ENCODE results near the gene GOLGA6L9. TPM values are rescaled to one million over a fixed set of nuclear protein-coding genes. Genes with fewer than 3 reads are reported as not detected.
A peak's percentile ranks its signal among the peaks of the same experiment; 100 is the strongest.
"Not testable (repeated sequence)": the region's sequence is repeated elsewhere in the genome, so short reads cannot be mapped to it uniquely, and the experiment has no call there.

GOLGA6L9 gene
- total RNA-seq, 1 donor from 2014 or later, result 10.4 TPM

GRCh38 chr15:82445420-82445819, 15.8 kb downstream of the GOLGA6L9 start:
- TF ChIP-seq CTCF (conservative IDR thresholded peaks at IDR 0.05), result peak; percentile 20
- H3K27me3 Mint-ChIP-seq, H3K4me3 Mint-ChIP-seq: not testable (repeated sequence)

GRCh38 chr15:82457336-82457735, 27.7 kb downstream of the GOLGA6L9 start:
- not testable (repeated sequence) for H3K4me3 Mint-ChIP-seq; H3K36me3 Mint-ChIP-seq; DNase-seq (ENCODE audit: extremely low spot score, unreplicated experiment); H3K27ac Mint-ChIP-seq; H3K27me3 Mint-ChIP-seq; H3K4me1 Mint-ChIP-seq (ENCODE audit: unreplicated experiment); H3K9me3 Mint-ChIP-seq

More at GRCh38 chr15:82445420-82445819, 15.8 kb downstream of the GOLGA6L9 start:
- not testable (repeated sequence) for H3K27ac Mint-ChIP-seq; DNase-seq (ENCODE audit: extremely low spot score, unreplicated experiment); H3K9me3 Mint-ChIP-seq; H3K4me1 Mint-ChIP-seq (ENCODE audit: unreplicated experiment); H3K36me3 Mint-ChIP-seq

- not testable (repeated sequence) for DNase-seq (ENCODE audit: extremely low spot score, unreplicated experiment); H3K27me3 Mint-ChIP-seq; H3K36me3 Mint-ChIP-seq; H3K4me1 Mint-ChIP-seq (ENCODE audit: unreplicated experiment); H3K27ac Mint-ChIP-seq; H3K4me3 Mint-ChIP-seq; H3K9me3 Mint-ChIP-seq
Observed at GRCh38 chr15:82465629-82466028, 36.0 kb downstream of the GOLGA6L9 start.

GRCh38 chr15:82468205-82468604, 38.6 kb downstream of the GOLGA6L9 start:
- not testable (repeated sequence) for H3K4me1 Mint-ChIP-seq (ENCODE audit: unreplicated experiment); H3K27me3 Mint-ChIP-seq; H3K9me3 Mint-ChIP-seq; H3K4me3 Mint-ChIP-seq; H3K36me3 Mint-ChIP-seq; DNase-seq (ENCODE audit: extremely low spot score, unreplicated experiment); H3K27ac Mint-ChIP-seq
- peak; percentile 59 for TF ChIP-seq CTCF (conservative IDR thresholded peaks at IDR 0.05)

GRCh38 chr15:82469381-82469780, 39.8 kb downstream of the GOLGA6L9 start:
- not testable (repeated sequence) for DNase-seq (ENCODE audit: extremely low spot score, unreplicated experiment); H3K4me1 Mint-ChIP-seq (ENCODE audit: unreplicated experiment); H3K27me3 Mint-ChIP-seq; H3K27ac Mint-ChIP-seq; H3K4me3 Mint-ChIP-seq; H3K9me3 Mint-ChIP-seq; H3K36me3 Mint-ChIP-seq

- H3K27me3 Mint-ChIP-seq; H3K9me3 Mint-ChIP-seq; H3K4me1 Mint-ChIP-seq (ENCODE audit: unreplicated experiment); H3K27ac Mint-ChIP-seq; H3K4me3 Mint-ChIP-seq; H3K36me3 Mint-ChIP-seq: not testable (repeated sequence)
- peak; percentile 76 for DNase-seq (ENCODE audit: extremely low spot score, unreplicated experiment)
Observed at GRCh38 chr15:82472269-82472982, 42.8 kb downstream of the GOLGA6L9 start.

- H3K27me3 Mint-ChIP-seq; H3K36me3 Mint-ChIP-seq; H3K27ac Mint-ChIP-seq; H3K4me3 Mint-ChIP-seq; H3K9me3 Mint-ChIP-seq; H3K4me1 Mint-ChIP-seq (ENCODE audit: unreplicated experiment): not testable (repeated sequence)
- peak; percentile 70 for DNase-seq (ENCODE audit: extremely low spot score, unreplicated experiment)
Observed at GRCh38 chr15:82474596-82475325, 45.1 kb downstream of the GOLGA6L9 start.

GRCh38 chr15:82475345-82475967, 45.8 kb downstream of the GOLGA6L9 start:
- H3K4me3 Mint-ChIP-seq; H3K27ac Mint-ChIP-seq; H3K36me3 Mint-ChIP-seq; H3K9me3 Mint-ChIP-seq; DNase-seq (ENCODE audit: extremely low spot score, unreplicated experiment); H3K4me1 Mint-ChIP-seq (ENCODE audit: unreplicated experiment); H3K27me3 Mint-ChIP-seq: not testable (repeated sequence)

- H3K4me1 Mint-ChIP-seq (ENCODE audit: unreplicated experiment); H3K9me3 Mint-ChIP-seq; H3K36me3 Mint-ChIP-seq; H3K27ac Mint-ChIP-seq; H3K27me3 Mint-ChIP-seq; H3K4me3 Mint-ChIP-seq: not testable (repeated sequence)
- peak; percentile 69 for DNase-seq (ENCODE audit: extremely low spot score, unreplicated experiment)
Observed at GRCh38 chr15:82476697-82477342, 47.2 kb downstream of the GOLGA6L9 start.

GRCh38 chr15:82477343-82478057, 47.9 kb downstream of the GOLGA6L9 start:
- H3K9me3 Mint-ChIP-seq; H3K27ac Mint-ChIP-seq; H3K4me3 Mint-ChIP-seq; H3K4me1 Mint-ChIP-seq (ENCODE audit: unreplicated experiment); DNase-seq (ENCODE audit: extremely low spot score, unreplicated experiment); H3K27me3 Mint-ChIP-seq; H3K36me3 Mint-ChIP-seq: not testable (repeated sequence)
